AG04450 (cell line): ENCODE results near the gene MORN4. TPM values are rescaled to one million over a fixed set of nuclear protein-coding genes. Genes with fewer than 3 reads are reported as not detected.

Experiments used
- CTCF ChIA-PET: fragments of 300-600, 350-600 bp; formaldehyde crosslinking; extraction: SDS; loops from one replicate; lab custom pipeline; 2022; ENCODE audit warnings: antibody characterized with exemption, inconsistent platforms; lab: Charles Lee
- POLR2A ChIA-PET: fragments of 350-600 bp; formaldehyde crosslinking; extraction: SDS; loops from one replicate; lab custom pipeline; 2021; ENCODE audit warnings: antibody characterized with exemption, inconsistent platforms; lab: Yijun Ruan, JAX
- DNase-seq: peaks from one replicate; pipeline ENCODE4 v3.0.0-alpha.2; 2011; ENCODE audit warnings: low read depth, low spot score
- H3K27ac ChIP-seq: one replicate; pipeline ENCODE4 v1.5.1; 2012; ENCODE audit warnings: low read depth, low read length, control low read depth
- H3K27me3 ChIP-seq: one replicate; pipeline ENCODE4 v1.6.0; 2012; ENCODE audit warnings: low read length; ENCODE audit not compliant: control insufficient read depth, insufficient read depth
- H3K4me3 ChIP-seq: 2 replicates; pipeline ENCODE4 v1.5.1; 2011; ENCODE audit warnings: mild to moderate bottlenecking, low read depth, low read length, control low read depth
- H3K9me3 ChIP-seq: 2 replicates; pipeline ENCODE4 v1.5.1; 2012; ENCODE audit warnings: low read length; ENCODE audit not compliant: control insufficient read depth, insufficient read depth
- CTCF ChIP-seq: IDR thresholded peaks from 2 replicates; pipeline ENCODE4 v1.5.1; 2011; ENCODE audit warnings: low read depth, low read length, control low read depth, inconsistent platforms
- polyA plus RNA-seq: library from polyadenylated mRNA; depleted of rRNA; stranded (reverse); fragments of >200 nt; gene quantifications from 2 replicates; pipeline ENCODE4 v1.2.3, GENCODE V29; 2011

Gene MORN4
- polyA plus RNA-seq, 1 experiment, result 16.0 TPM

DNA sequence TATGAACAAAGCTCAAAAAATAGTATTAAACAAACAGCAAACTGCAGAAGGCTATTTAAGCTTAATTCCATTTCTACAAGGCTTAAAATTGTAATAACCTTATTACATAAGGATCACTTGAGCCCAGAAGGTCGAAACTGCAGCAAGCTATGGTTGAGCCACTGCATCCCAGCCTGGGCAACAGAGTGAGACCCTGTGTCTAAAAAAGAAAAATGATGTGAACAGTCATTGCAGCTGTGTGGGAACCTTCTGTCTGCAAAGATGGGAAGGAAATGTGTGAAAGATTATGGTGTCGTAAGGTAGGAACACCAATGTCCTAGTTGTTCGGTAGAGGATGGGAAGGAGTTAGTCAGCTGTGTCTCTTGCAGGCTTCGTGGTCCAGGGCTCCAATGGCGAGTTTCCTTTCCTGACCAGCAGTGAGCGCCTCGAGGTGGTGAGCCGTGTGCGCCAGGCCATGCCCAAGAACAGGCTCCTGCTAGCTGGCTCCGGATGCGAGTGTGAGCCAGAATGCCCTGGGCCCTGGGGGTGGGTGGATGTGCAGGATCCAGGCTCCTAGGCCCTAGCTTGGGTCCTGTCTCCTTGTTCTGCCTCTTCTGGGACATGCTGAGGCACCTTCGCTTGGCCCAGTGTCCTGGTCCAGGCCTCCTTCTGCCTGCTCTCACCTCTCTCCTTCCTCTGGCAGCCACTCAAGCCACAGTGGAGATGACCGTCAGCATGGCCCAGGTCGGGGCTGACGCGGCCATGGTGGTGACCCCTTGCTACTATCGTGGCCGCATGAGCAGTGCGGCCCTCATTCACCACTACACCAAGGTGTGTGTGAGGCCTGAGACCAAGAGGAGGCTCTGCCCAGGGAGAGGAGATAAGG, 34.7 kb downstream of the MORN4 start:
- DNase-seq, result no peak
- ChIA-PET POLR2A (no interaction called here), CTCF (interaction anchor here (1.0 to 1.6 kb wide), 2 partner anchors 13 to 26 kb away, joined by 4 to 5 read pairs; partner anchors contain the start of gene ANKRD2)
- no peak for TF ChIP-seq CTCF
- Histone ChIP-seq H3K9me3 (no peaks in the 10 kb centered on the region; the same call in 1 of the 2 replicates), H3K27ac (no peak overlapping the region), H3K4me3 (no peak overlapping the region), H3K27me3 (no peaks in the 10 kb centered on the region)

- ChIA-PET POLR2A (no interaction called here), CTCF (interaction anchor here (1.0 kb wide), 1 partner anchor 25 kb away, joined by 4 read pairs; the partner anchor contains the start of gene ANKRD2)
- DNase-seq, result no peak
- Histone ChIP-seq H3K4me3 (no peak overlapping the region), H3K27ac (no peak overlapping the region), H3K27me3 (no peaks in the 10 kb centered on the region), H3K9me3 (no peaks in the 10 kb centered on the region; the same call in 1 of the 2 replicates)
- no peak for TF ChIP-seq CTCF
Measured at GRCh38 chr10:97597778-97598177, 35.5 kb downstream of the MORN4 start.

- POLR2A ChIA-PET, result interaction anchor here (0.8 kb wide), 2 partner anchors 91 to 97 kb away, joined by 3 to 4 read pairs; partner anchors contain the start of gene AVPI1
- no peaks in the 10 kb centered on the region; the same call in 1 of the 2 replicates for H3K9me3 ChIP-seq
- CTCF ChIA-PET, result interaction anchor here (0.6 to 2.3 kb wide), 7 partner anchors 9 to 135 kb away, joined by 3 to 10 read pairs (median 6); partner anchors contain the start of gene ANKRD2
- H3K27me3 ChIP-seq, result no peaks in the 10 kb centered on the region
- no peak overlapping the region for H3K4me3 ChIP-seq
- no peak for TF ChIP-seq CTCF
- DNase-seq, result peak; percentile 15
- H3K27ac ChIP-seq, result peak overlapping the region; percentile 39
Measured at GRCh38 chr10:97596101-97597082, 36.9 kb downstream of the MORN4 start.

DNA sequence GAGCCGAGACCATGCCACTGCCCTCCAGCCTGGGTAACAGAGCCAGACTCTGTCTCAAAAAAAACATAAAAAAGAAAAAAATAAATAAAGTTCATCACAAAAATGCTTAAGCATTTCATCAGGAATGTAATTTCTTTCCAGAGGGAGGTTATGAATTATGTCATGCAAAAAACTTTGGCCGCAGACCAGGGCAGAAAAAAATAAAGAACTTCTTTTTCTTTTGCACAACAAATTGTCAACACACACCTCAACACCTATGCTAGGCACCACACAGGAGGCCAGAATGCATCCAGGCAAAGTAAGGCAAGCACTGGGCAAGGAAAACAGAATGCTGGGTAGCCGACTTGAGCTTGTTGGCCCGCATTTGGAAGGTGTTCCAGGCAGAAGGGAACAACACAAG, 39.9 kb downstream of the MORN4 start:
- TF ChIP-seq CTCF, result no peak
- POLR2A ChIA-PET, result no interaction called here
- CTCF ChIA-PET, result interaction anchor here (0.5 to 1.6 kb wide), 2 partner anchors 22 to 41 kb away, joined by 3 to 5 read pairs; no protein-coding TSS in a partner anchor
- Histone ChIP-seq H3K9me3 (no peaks in the 10 kb centered on the region), H3K27me3 (no peaks in the 10 kb centered on the region), H3K27ac (no peak overlapping the region), H3K4me3 (no peak overlapping the region)
- no peak for DNase-seq
